ENCODE measurements around the gene MPHOSPH9. TPM values are rescaled to one million over a fixed set of nuclear protein-coding genes. Genes with fewer than 3 reads are reported as not detected.
A peak's percentile ranks its signal among the peaks of the same experiment; 100 is the strongest.

Gene MPHOSPH9
- total and polyA plus RNA-seq, 8 donors: 4.9 to 288 (median 45.3) TPM

DNA sequence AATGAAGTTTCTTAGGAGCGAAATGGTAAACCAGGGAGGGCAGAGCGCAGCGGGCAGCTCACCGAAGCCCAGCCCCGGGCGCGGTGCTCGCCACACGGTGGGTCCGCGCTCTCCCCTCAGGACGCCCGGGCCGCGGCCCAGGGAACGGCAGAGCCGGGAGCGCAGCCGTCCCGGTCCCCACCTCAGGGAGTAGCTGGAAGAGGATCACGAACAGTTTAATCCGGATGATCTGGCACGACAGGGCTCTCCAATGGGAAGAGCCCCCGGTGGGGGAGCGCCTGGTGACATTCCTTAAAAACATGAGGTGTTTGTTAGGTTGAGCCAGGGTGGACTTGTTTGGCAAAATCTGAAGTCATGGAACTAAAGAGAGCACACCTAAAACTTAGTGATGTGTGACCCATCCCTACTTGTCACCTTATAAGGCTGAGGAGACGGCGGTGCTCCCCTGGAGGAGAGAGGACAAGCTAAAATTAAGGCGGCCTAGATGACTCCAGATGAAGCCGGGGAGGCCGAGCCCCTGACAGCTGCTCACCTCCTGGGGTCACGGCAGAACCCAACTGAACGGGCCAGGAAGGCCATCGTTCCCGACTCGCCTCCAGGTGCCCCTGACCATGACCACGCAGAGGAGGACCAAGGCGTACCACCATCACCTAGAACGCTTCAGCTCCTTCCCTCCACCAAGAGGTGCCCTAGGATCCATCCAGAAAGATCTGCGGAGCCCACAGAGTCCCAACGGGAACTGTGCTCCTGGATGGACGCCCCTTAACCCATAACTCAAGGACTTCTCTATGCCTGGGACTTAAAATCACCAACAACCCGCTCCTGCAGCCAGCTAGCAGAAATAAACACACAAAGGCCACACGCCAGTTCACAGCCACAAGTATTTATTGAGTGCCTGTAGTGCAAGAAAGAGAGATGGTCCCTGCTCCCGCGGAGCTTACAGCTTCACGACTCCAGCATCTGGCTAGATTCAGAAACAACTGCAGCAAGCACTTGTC is 81.2 kb downstream of the MPHOSPH9 start:
- Histone ChIP-seq H3K36me3 (peaks cover 0 to 8% (median 0%) of the 10 kb centered on the region in 4 donors), H3K9me3 (no peaks in the 10 kb centered on the region), H3K4me3 (peak overlapping the region; percentile 67 to 87 (median 76)), H3K4me1 (peaks cover 11 to 48% (median 33%) of the 10 kb centered on the region in 4 donors), H3K27me3 (peaks cover 0 to 9% (median 0%) of the 10 kb centered on the region in 3 donors), H3K27ac (peak overlapping the region; percentile 85 to 92 (median 87))
- TF ChIP-seq POLR2AphosphoS5 (IDR thresholded peaks at IDR 0.05) (no peak), CTCF (IDR thresholded peaks at IDR 0.05) (no peak), POLR2A (IDR thresholded peaks at IDR 0.05) (no peak), EP300 (IDR thresholded peaks at IDR 0.05) (no peak)
- 36 to 41% (median 40%) methylated on average over 40 to 46 of the region's 46 CpGs for WGBS, 5 donors
- DNase-seq: peak in 1 of 2 donors; percentile 22
- intact Hi-C loops (cut with DNase I; ENCODE audit: low total_unique reads): loop anchor here (10.0 kb wide), 1 partner anchor 177 kb away; the partner anchor contains the start of gene OGFOD2

- intact Hi-C loops (cut with DNase I; ENCODE audit: low total_unique reads): loop anchor here (10.0 kb wide), 1 partner anchor 176 kb away; the partner anchor contains the start of gene OGFOD2
- peak within 1 kb of the TSS; percentile 85 to 92 (median 87) for H3K27ac ChIP-seq
- TF ChIP-seq CTCF (IDR thresholded peaks at IDR 0.05) (peak in 1 of 7 experiments; percentile 36), EP300 (IDR thresholded peaks at IDR 0.05) (no peak), POLR2A (IDR thresholded peaks at IDR 0.05) (no peak), POLR2AphosphoS5 (IDR thresholded peaks at IDR 0.05) (no peak)
- H3K27me3 ChIP-seq: peaks cover 0 to 9% (median 0%) of the 10 kb centered on the region in 3 donors
- peak within 1 kb of the TSS; percentile 67 to 87 (median 76) for H3K4me3 ChIP-seq
- peak; percentile 67 to 89 for DNase-seq
- peaks cover 0 to 8% (median 0%) of the 10 kb centered on the region in 4 donors for H3K36me3 ChIP-seq
- WGBS, 5 donors: 0 to 1% (median 0%) methylated on average over 14 to 107 of the region's 119 CpGs; no CpG with 5 or more reads in 1 of the 5 donors
- H3K4me1 ChIP-seq: peaks cover 11 to 49% (median 33%) of the 10 kb centered on the region in 4 donors
- no peaks in the 10 kb centered on the region for H3K9me3 ChIP-seq
These were observed 82.0 kb downstream of the MPHOSPH9 start, which contains the start of gene PITPNM2 for GRCh38 chr12:123150744-123151456. PITPNM2 (minus strand) TSS chr12:123151090; CDS start chr12:123034590, 116,500 bp downstream.

GRCh38 chr12:123150275-123150743 is 82.6 kb downstream of the MPHOSPH9 start:
- no peaks in the 10 kb centered on the region for H3K9me3 ChIP-seq
- peak in 1 of 2 donors; percentile 70 for DNase-seq

More at GRCh38 chr12:123150275-123150743, 82.6 kb downstream of the MPHOSPH9 start:
- no peak for TF ChIP-seq POLR2A (IDR thresholded peaks at IDR 0.05)
- TF ChIP-seq CTCF (IDR thresholded peaks at IDR 0.05): no peak
- no peak for TF ChIP-seq EP300 (IDR thresholded peaks at IDR 0.05)
- TF ChIP-seq POLR2AphosphoS5 (IDR thresholded peaks at IDR 0.05): no peak
- Histone ChIP-seq H3K27me3 (peaks cover 0 to 9% (median 0%) of the 10 kb centered on the region in 3 donors), H3K36me3 (peaks cover 0 to 2% (median 0%) of the 10 kb centered on the region in 4 donors), H3K4me1 (peaks cover 11 to 49% (median 33%) of the 10 kb centered on the region in 4 donors), H3K4me3 (peak overlapping the region; percentile 67 to 87 (median 73)), H3K27ac (peak overlapping the region; percentile 85 to 92 (median 86))
- WGBS, 5 donors: 0 to 1% (median 1%) methylated on average over 12 to 54 of the region's 54 CpGs; no CpG with 5 or more reads in 1 of the 5 donors
- intact Hi-C loops (cut with DNase I; ENCODE audit: low total_unique reads): loop anchor here (10.0 kb wide), 1 partner anchor 176 kb away; the partner anchor contains the start of gene OGFOD2

All from stomach (tissue), 9 donors.